Right lobe of liver (tissue), 6 donors: ENCODE measurements around the gene PKD1. TPM values are rescaled to one million over a fixed set of nuclear protein-coding genes. Genes with fewer than 3 reads are reported as not detected.
A peak's percentile ranks its signal among the peaks of the same experiment; 100 is the strongest.

Experiments
- ATAC-seq, 4 donors: fragments of 200-7000 bp; cut with Tn5 transposase; one replicate each; pipeline ENCODE4 v1.9.1; 2020; ENCODE audit warnings: mild to moderate bottlenecking in 4 of 4, moderate library complexity in 4 of 4
- DNase-seq, 3 donors: peaks; one replicate each; pipeline ENCODE4 v3.0.0-alpha.2; 2020
- H3K27ac ChIP-seq, 3 donors: fragments of 200-600 bp; one replicate each; pipeline ENCODE4 v1.8.0; 2022
- H3K27me3 ChIP-seq, 2 donors: fragments of 200-600 bp; one replicate each; pipeline ENCODE4 v1.8.0; 2022
- H3K36me3 ChIP-seq, 4 donors: fragments of 200-600 bp; sonication (generic) in 1 of 4; one replicate each; pipeline versions ENCODE4 v1.5.1 to v1.8.0; 2017 to 2022; ENCODE audit warnings: control low read depth in 1 of 4
- H3K4me1 ChIP-seq, 4 donors: fragments of 200-600 bp; sonication (generic) in 1 of 4; one replicate each; pipeline versions ENCODE4 v1.5.1 to v1.8.0; 2017 to 2022; ENCODE audit warnings: control low read depth in 1 of 4
- H3K4me3 ChIP-seq, 3 donors: fragments of 200-600 bp; one replicate each; pipeline ENCODE4 v1.8.0; 2022
- H3K9me3 ChIP-seq, 4 donors: fragments of 200-600 bp; sonication (generic) in 1 of 4; one replicate each; pipeline versions ENCODE4 v1.5.1 to v1.8.0; 2017 to 2022; ENCODE audit warnings: control low read depth in 1 of 4
- POLR2A ChIP-seq: fragments of 450-650 bp; IDR thresholded peaks from one replicate; pipeline ENCODE4 v1.6.1; 2017; ENCODE audit warnings: antibody characterized with exemption, mild to moderate bottlenecking
- WGBS: methylation state at CpG from one replicate; pipeline ENCODE4 v1.1.6; 2018; ENCODE audit warnings: low coverage, low lambda C conversion rate; ENCODE audit not compliant: insufficient coverage; ENCODE audit errors: missing lambda C conversion rate; 5-methylcytosine and 5-hydroxymethylcytosine counted together
- intact Hi-C, 2 donors: fragments of 100-400 bp; cut with DNase I; formaldehyde crosslinking; loops; one replicate each; pipeline versions ENCODE4 v1.11.2 to v1.14.1; 2022
- total RNA-seq, 6 experiments: library from RNA; depleted of rRNA in 2 of 6; stranded (reverse); fragments of >200 nt in 2 of 6; fragmentation: NEBNext Ultra II Directional in 3 of 6; extraction: Animal tissue kit (Norgen Biotek cat#: 25700) in 3 of 6; gene quantifications; one replicate each; pipeline versions ENCODE4 v1.1.0 to v1.2.4, GENCODE V29; 2016 to 2023
- TF ChIP-seq, protein P1 (sequence below), 4 donors: fragments of 200-600 bp in 3 of 4; fragments of 450-650 bp in 1 of 4; IDR thresholded peaks; one replicate each; pipeline versions ENCODE4 v1.5.1 to v1.8.0; 2016 to 2022; ENCODE audit warnings: antibody characterized with exemption in 4 of 4, mild to moderate bottlenecking in 2 of 4
- donor health status: DM: no; HTN: yes; CAD: no.
- donor health status: DM: no; HTN: no; CAD: no.
- donor health status: DM: no; HTN: no; CAD: no.
- donor health status: DM: no; HTN: yes; CAD: no.
- donor health status: DM: no; HTN: yes; CAD: no.

Gene PKD1
- total RNA-seq, 6 experiments from 2014 or later = 28.5 to 58.2 (median 42.8) TPM

DNA sequence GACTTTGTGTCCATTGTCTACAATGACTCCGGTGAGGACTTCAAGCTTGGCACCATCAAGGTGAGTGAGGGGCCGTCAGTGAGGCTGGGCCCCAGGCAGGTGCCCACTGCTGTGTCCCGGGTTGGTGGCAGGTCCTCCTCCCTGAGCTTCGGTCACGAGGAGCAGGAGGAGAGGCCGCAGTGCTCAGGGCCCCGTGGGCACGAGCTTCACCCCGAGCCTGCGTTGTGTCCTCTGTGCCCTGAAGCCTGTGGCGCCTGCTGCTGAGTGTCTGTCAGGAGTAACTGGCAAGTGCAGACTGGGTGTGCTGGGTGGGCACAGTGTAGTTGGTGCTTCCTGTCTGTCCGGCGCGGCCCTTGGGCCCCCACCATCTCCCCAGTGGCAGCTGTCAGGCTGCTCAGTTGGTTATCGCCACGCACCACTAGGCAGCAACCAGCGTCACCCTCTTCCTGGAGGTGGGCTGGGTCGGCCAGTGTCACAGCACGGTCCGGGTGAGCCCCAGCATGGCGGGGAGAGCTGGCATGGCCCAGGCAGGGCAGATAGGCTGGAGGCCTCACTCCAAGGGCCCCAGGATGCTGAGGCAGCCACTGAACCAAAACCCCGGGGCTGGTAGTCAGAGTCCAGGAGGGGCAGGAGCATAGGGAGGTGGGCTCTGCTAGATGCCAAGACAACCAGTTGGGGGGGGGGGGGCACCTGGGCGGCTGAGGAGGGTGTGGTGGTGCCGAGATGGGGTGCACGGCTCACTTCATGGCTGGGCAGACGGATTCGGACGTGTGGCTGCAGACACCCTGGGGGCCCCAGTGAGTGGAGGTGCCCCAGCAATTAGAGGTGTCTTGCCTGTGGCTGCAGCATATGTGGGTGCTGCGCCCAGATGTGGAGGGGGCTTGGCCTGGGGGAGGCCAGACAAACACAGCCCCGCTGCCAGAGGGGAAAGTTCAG is 48.6 kb downstream of the PKD1 start:
- peaks cover 0 to 38% (median 6%) of the 10 kb centered on the region in 4 donors for H3K36me3 ChIP-seq
- intact Hi-C loops = no loop called here
- H3K27me3 ChIP-seq = no peaks in the 10 kb centered on the region
- H3K4me3 ChIP-seq = no peak overlapping the region
- H3K4me1 ChIP-seq = peaks cover 0 to 67% (median 25%) of the 10 kb centered on the region in 4 donors
- ATAC-seq (no peak), DNase-seq (no peak)
- WGBS = 90% methylated on average over 2 of the region's 30 CpGs
- no peaks in the 10 kb centered on the region for H3K9me3 ChIP-seq
- peak overlapping the region in 1 of 3 donors; percentile 74 for H3K27ac ChIP-seq
- TF ChIP-seq, protein P1, sequence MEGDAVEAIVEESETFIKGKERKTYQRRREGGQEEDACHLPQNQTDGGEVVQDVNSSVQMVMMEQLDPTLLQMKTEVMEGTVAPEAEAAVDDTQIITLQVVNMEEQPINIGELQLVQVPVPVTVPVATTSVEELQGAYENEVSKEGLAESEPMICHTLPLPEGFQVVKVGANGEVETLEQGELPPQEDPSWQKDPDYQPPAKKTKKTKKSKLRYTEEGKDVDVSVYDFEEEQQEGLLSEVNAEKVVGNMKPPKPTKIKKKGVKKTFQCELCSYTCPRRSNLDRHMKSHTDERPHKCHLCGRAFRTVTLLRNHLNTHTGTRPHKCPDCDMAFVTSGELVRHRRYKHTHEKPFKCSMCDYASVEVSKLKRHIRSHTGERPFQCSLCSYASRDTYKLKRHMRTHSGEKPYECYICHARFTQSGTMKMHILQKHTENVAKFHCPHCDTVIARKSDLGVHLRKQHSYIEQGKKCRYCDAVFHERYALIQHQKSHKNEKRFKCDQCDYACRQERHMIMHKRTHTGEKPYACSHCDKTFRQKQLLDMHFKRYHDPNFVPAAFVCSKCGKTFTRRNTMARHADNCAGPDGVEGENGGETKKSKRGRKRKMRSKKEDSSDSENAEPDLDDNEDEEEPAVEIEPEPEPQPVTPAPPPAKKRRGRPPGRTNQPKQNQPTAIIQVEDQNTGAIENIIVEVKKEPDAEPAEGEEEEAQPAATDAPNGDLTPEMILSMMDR (IDR thresholded peaks at IDR 0.05) = no peak
- no peak for TF ChIP-seq POLR2A

DNA sequence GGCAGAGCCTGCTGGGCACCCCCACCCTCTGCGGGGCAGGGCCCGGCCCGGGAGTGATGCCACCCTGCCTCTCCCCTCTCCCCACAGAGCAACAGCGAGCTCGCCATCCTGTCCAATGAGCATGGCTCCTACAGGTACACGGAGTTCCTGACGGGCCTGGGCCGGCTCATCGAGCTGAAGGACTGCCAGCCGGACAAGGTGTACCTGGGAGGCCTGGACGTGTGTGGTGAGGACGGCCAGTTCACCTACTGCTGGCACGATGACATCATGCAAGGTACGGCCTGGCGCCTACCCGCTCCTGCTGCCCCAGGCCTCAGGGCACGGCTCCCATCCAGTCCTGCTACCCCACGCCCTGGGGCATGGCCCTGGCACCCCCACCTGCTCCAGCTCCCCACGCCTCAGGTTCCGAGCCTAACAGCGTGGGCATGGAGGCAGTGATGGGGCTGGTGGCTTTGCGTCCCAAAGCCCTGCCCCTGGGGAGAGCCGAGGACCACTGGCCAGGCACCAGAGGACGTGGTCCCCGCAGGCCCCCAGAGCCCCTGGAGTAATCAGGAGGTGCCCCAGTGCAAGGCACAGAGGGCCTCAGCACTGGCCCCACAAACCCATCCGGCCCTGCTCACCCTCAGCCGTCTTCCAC is 49.5 kb downstream of the PKD1 start:
- peak overlapping the region in 1 of 3 donors; percentile 74 for H3K27ac ChIP-seq
- no peaks in the 10 kb centered on the region for H3K9me3 ChIP-seq
- ATAC-seq (peak in 2 of 4 donors; percentile 2 to 53), DNase-seq (peak in 2 of 3 donors; percentile 76 to 95)
- H3K36me3 ChIP-seq = peaks cover 0 to 46% (median 6%) of the 10 kb centered on the region in 4 donors
- 73% methylated on average over 7 of the region's 27 CpGs for WGBS
- H3K4me3 ChIP-seq = no peak overlapping the region
- intact Hi-C loops = no loop called here
- no peak for TF ChIP-seq POLR2A
- TF ChIP-seq, protein P1 (IDR thresholded peaks at IDR 0.05) = no peak
- no peaks in the 10 kb centered on the region for H3K27me3 ChIP-seq
- peaks cover 0 to 68% (median 25%) of the 10 kb centered on the region in 4 donors for H3K4me1 ChIP-seq

DNA sequence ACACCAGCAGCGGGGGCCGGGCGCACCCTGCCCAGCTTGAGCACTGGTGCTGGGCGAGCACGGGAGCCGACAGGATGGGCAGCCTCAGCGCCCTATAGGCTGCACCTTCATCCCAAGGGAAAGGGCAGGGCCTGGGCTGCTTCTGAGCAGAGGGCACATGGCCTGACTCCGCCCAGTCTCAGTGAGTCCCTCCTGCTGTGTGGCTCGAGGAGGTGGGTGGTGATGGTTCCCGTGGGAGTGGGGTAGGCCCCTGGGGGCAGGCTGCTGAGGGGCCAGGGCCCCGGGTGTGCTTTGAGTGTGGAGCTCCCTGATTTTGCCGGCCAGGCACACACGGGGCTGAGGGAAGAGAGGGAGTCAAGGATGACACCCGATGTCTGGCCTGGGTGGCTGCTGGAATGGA is 50.0 kb downstream of the PKD1 start:
- H3K9me3 ChIP-seq = no peaks in the 10 kb centered on the region
- no peak for DNase-seq
- no peak overlapping the region for H3K4me3 ChIP-seq
- TF ChIP-seq, protein P1 (IDR thresholded peaks at IDR 0.05) = no peak
- no peak for TF ChIP-seq POLR2A
- H3K4me1 ChIP-seq = peaks cover 0 to 65% (median 25%) of the 10 kb centered on the region in 4 donors
- no CpG with 5 or more reads among the region's 14 CpGs for WGBS
- H3K27ac ChIP-seq = peak overlapping the region in 1 of 3 donors; percentile 74
- ATAC-seq = no peak
- peaks cover 0 to 49% (median 6%) of the 10 kb centered on the region in 4 donors for H3K36me3 ChIP-seq
- H3K27me3 ChIP-seq = no peaks in the 10 kb centered on the region
- intact Hi-C loops = no loop called here

DNA sequence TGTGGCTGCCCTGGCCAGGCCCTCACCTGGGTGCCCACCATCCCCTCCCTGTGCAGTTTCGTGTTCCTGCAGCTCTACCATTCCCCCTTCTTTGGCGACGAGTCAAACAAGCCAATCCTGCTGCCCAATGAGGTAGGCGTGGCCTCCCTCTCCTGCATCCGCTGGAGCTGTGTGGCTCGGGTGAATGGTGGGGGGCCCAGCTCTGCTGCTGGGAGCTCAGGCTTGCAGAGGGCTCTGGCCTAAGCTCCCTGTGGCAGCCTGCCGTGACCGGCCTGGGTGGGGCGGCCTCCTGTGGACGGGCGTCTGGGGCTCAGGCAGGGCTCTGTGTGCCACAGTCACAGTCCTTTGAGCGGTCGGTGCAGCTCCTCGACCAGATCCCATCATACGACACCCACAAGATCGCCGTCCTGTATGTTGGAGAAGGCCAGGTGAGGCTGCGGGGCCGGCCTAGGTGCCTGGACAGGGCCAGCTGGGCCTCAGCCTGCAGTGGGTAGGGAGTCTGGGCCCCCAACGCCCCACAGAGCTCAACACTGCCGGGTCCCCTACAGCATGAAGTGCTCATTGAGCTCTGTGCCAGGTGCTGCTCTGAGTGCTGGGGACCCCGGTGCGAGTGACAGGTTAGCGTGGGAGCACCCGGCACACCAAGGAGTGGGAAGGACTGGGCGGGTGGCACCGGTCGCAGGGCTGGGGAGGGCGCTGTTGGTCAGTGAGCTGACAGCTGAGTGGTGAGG is 50.6 kb downstream of the PKD1 start:
- Histone ChIP-seq H3K4me1 (peaks cover 0 to 59% (median 22%) of the 10 kb centered on the region in 4 donors), H3K36me3 (peaks cover 0 to 48% (median 7%) of the 10 kb centered on the region in 4 donors), H3K9me3 (no peaks in the 10 kb centered on the region), H3K27me3 (no peaks in the 10 kb centered on the region), H3K27ac (peak overlapping the region in 1 of 3 donors; percentile 74), H3K4me3 (no peak overlapping the region)
- intact Hi-C loops = no loop called here
- TF ChIP-seq POLR2A = no peak
- TF ChIP-seq, protein P1 (IDR thresholded peaks at IDR 0.05) = no peak
- WGBS = 86% methylated on average over 4 of the region's 29 CpGs
- ATAC-seq (no peak), DNase-seq (no peak)
